ENCODE data around the gene EID2B.

GRCh38 chr19:39496063-39496462 lies 36.6 kb downstream of the EID2B start:
- TF ChIP-seq TCF12 (IDR thresholded peaks at IDR 0.05): no peak
- TF ChIP-seq TCF12 (CRISPR knock-in tag; IDR thresholded peaks at IDR 0.05): no peak
- no peak for TF ChIP-seq MXD4 (CRISPR knock-in tag; IDR thresholded peaks at IDR 0.05)
- no peak for TF ChIP-seq CTCF (CRISPR knock-in tag; IDR thresholded peaks at IDR 0.05)
- TF ChIP-seq SMC3 (IDR thresholded peaks at IDR 0.05; ENCODE audit: low read length): no peak
- TF ChIP-seq ARNT (IDR thresholded peaks at IDR 0.05): no peak
- TF ChIP-seq SIN3A (IDR thresholded peaks at IDR 0.05; ENCODE audit: borderline replicate concordance, low read depth, low read length): no peak
- no peak for TF ChIP-seq ZNF530 (CRISPR knock-in tag; IDR thresholded peaks at IDR 0.05; ENCODE audit: low read depth)
- TF ChIP-seq ZFP90 (CRISPR knock-in tag; IDR thresholded peaks at IDR 0.05; ENCODE audit: borderline replicate concordance): no peak
- TF ChIP-seq ZNF30 (CRISPR knock-in tag; IDR thresholded peaks at IDR 0.05): no peak
- no peak for TF ChIP-seq KLF16 (CRISPR knock-in tag; IDR thresholded peaks at IDR 0.05)
- TF ChIP-seq ZNF230 (CRISPR knock-in tag; IDR thresholded peaks at IDR 0.05): no peak
- no peak for TF ChIP-seq ZFX (CRISPR knock-in tag; IDR thresholded peaks at IDR 0.05; ENCODE audit: low read depth)
- TF ChIP-seq MAX (IDR thresholded peaks at IDR 0.05): no peak

All from HepG2 (cell line).